Hepatocyte (in vitro differentiated cells): ENCODE results near the gene PAOX. TPM values are rescaled to one million over a fixed set of nuclear protein-coding genes. Genes with fewer than 3 reads are reported as not detected.

Experiments used
- DNase-seq: peaks from one replicate; pipeline ENCODE4 v3.0.0-alpha.2; 2016; ENCODE audit warnings: low spot score
- H2AFZ ChIP-seq: fragments of 200-600 bp; sonication (generic); 2 replicates; pipeline ENCODE4 v1.6.0; 2016; ENCODE audit warnings: antibody characterized with exemption, mild to moderate bottlenecking
- H3K27ac ChIP-seq: fragments of 200-600 bp; sonication (generic); 2 replicates; pipeline ENCODE4 v1.5.1; 2016; ENCODE audit warnings: mild to moderate bottlenecking
- H3K27me3 ChIP-seq: fragments of 200-600 bp; sonication (generic); 2 replicates; pipeline ENCODE4 v1.6.1; 2016
- H3K36me3 ChIP-seq: fragments of 200-600 bp; sonication (generic); replicated peaks from 2 replicates; pipeline ENCODE4 v1.5.1; 2016; ENCODE audit warnings: low read depth; ENCODE audit not compliant: insufficient read depth
- H3K4me1 ChIP-seq: fragments of 200-600 bp; sonication (generic); 2 replicates; pipeline ENCODE4 v1.5.1; 2016; ENCODE audit warnings: mild to moderate bottlenecking, moderate library complexity; ENCODE audit not compliant: insufficient read depth
- H3K4me2 ChIP-seq: fragments of 200-600 bp; sonication (generic); 2 replicates; pipeline ENCODE4 v1.6.0; 2016
- H3K4me3 ChIP-seq: fragments of 200-600 bp; sonication (generic); 2 replicates; pipeline ENCODE4 v1.5.1; 2016; ENCODE audit warnings: mild to moderate bottlenecking
- H3K79me2 ChIP-seq: fragments of 200-600 bp; sonication (generic); 2 replicates; pipeline ENCODE4 v1.6.0; 2017; ENCODE audit warnings: mild to moderate bottlenecking
- H3K9me2 ChIP-seq: fragments of 200-600 bp; sonication (generic); replicated peaks from 2 replicates; pipeline ENCODE4 v1.6.0; 2017; ENCODE audit warnings: mild to moderate bottlenecking; ENCODE audit not compliant: insufficient read depth
- H3K9me3 ChIP-seq: fragments of 200-600 bp; sonication (generic); 2 replicates; pipeline ENCODE4 v1.5.1; 2016; ENCODE audit warnings: low read depth, mild to moderate bottlenecking
- H4K20me1 ChIP-seq: fragments of 200-600 bp; sonication (generic); 2 replicates; pipeline ENCODE4 v1.6.0; 2016; ENCODE audit warnings: mild to moderate bottlenecking; ENCODE audit not compliant: insufficient read depth, poor library complexity, severe bottlenecking
- CTCF ChIP-seq: fragments of 200-600 bp; sonication (generic); IDR thresholded peaks from 2 replicates; pipeline ENCODE4 v1.5.1; 2016; ENCODE audit warnings: antibody characterized with exemption, mild to moderate bottlenecking; ENCODE audit not compliant: poor library complexity
- EZH2 ChIP-seq: fragments of 200-600 bp; sonication (generic); IDR thresholded peaks from 2 replicates; pipeline ENCODE4 v1.6.1; 2016; ENCODE audit warnings: antibody characterized with exemption, mild to moderate bottlenecking, borderline replicate concordance
- EZH2phosphoT487 ChIP-seq: fragments of 200-600 bp; sonication (generic); IDR thresholded peaks from one replicate; pipeline ENCODE4 v1.6.1; 2018; ENCODE audit warnings: antibody characterized with exemption, mild to moderate bottlenecking, low read depth, moderate library complexity; ENCODE audit not compliant: unreplicated experiment, severe bottlenecking
- whole genome bisulfite sequencing: methylation state at CpG from one replicate; pipeline ENCODE4 v1.1.6; 2016; ENCODE audit warnings: low lambda C conversion rate; ENCODE audit errors: missing lambda C conversion rate; 5-methylcytosine and 5-hydroxymethylcytosine counted together
- polyA plus RNA-seq: library from polyadenylated mRNA; unstranded; fragments of >200 nt; fragmentation: Nextera tagmentation; extraction: Ambion mirVana; gene quantifications from 2 replicates; pipeline ENCODE4 v1.2.1, GENCODE V29; 2016
- total RNA-seq: library from RNA; depleted of rRNA; stranded (reverse); fragments of >200 nt; gene quantifications from 2 replicates; pipeline ENCODE4 v1.2.3, GENCODE V29; 2014

PAOX gene
- total and polyA plus RNA-seq, 2 experiments from 2014 or later = 11.5 to 19.6 TPM

DNA sequence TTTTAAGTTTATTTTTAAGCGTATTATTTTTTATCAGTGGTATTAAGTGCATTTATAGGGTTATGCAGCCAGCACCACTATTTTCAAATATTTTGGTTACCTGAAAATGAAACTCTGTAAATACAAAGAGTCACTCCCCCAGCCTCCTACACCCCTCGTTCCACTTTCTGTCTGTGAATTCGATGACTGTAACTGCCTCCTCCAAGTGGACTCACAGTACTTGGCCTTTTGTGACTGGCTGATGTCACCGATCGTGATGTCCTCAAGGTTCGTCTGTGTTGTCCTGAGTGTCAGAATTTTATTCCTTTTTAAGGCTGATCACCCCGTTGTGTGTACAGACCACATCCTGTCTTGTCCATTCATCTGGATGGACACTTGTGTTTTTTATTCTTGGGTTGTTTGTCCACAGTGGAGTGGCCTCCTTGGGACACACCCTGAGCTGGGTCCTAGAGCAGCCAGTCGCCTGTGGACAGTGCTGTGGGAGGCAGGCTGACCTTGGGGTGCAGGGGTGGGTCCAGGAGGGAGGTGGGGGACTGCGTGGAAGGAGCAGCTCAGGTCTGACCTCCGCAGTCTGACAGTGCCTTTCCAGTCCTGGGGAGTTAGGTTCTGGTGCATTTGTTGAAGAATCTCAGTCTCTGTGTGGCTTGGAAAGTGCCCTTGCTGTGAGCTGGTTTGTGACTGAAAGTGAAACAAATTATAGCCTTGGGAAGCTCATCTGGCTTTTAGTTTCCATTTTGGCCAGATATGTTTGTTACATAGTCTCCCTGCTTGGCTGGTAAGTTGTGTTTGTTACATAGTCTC lies 21.8 kb downstream of the PAOX start:
- peaks cover 7% of the 10 kb centered on the region for H3K36me3 ChIP-seq
- WGBS = 95% methylated on average over 10 of the region's 10 CpGs
- H2AFZ ChIP-seq = no peak overlapping the region
- H3K4me1 ChIP-seq = no peaks in the 10 kb centered on the region
- H3K27ac ChIP-seq = no peak overlapping the region
- H4K20me1 ChIP-seq = no peaks in the 10 kb centered on the region
- no peaks in the 10 kb centered on the region for H3K9me3 ChIP-seq
- no peaks in the 10 kb centered on the region for H3K9me2 ChIP-seq
- DNase-seq = no peak
- no peak for TF ChIP-seq EZH2
- no peak for TF ChIP-seq EZH2phosphoT487
- TF ChIP-seq CTCF = no peak
- H3K4me2 ChIP-seq = no peak overlapping the region
- peaks cover 49% of the 10 kb centered on the region for H3K79me2 ChIP-seq
- H3K27me3 ChIP-seq = no peaks in the 10 kb centered on the region
- no peak overlapping the region for H3K4me3 ChIP-seq

DNA sequence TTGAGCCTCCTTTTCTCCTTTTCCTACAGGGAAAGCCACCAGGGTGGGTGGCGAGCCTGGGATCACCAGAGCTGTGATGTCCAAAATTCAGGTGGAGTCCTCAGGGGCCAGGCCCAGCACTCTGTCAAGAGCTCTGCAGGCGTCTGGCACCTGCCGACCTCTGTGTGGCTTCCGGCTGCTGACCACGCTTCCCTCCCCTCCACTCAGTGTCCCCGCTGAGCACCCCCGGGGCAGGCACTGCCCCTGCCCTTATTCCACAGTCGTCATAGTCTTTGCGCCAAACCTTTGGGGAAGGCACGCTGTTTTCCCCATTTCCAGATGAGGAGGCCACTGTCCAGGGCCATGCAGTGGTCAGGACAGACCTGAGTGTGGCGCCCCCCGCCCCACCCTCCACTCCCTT lies 22.4 kb downstream of the PAOX start:
- Histone ChIP-seq H3K4me1 (no peaks in the 10 kb centered on the region), H3K79me2 (peaks cover 49% of the 10 kb centered on the region), H3K9me2 (no peaks in the 10 kb centered on the region), H3K36me3 (peaks cover 7% of the 10 kb centered on the region), H4K20me1 (no peaks in the 10 kb centered on the region), H3K4me3 (no peak overlapping the region), H2AFZ (no peak overlapping the region), H3K27me3 (no peaks in the 10 kb centered on the region), H3K4me2 (no peak overlapping the region), H3K27ac (no peak overlapping the region), H3K9me3 (no peaks in the 10 kb centered on the region)
- no peak for TF ChIP-seq EZH2
- no peak for TF ChIP-seq EZH2phosphoT487
- no peak for TF ChIP-seq CTCF
- 97% methylated on average over 12 of the region's 12 CpGs for WGBS
- no peak for DNase-seq

DNA sequence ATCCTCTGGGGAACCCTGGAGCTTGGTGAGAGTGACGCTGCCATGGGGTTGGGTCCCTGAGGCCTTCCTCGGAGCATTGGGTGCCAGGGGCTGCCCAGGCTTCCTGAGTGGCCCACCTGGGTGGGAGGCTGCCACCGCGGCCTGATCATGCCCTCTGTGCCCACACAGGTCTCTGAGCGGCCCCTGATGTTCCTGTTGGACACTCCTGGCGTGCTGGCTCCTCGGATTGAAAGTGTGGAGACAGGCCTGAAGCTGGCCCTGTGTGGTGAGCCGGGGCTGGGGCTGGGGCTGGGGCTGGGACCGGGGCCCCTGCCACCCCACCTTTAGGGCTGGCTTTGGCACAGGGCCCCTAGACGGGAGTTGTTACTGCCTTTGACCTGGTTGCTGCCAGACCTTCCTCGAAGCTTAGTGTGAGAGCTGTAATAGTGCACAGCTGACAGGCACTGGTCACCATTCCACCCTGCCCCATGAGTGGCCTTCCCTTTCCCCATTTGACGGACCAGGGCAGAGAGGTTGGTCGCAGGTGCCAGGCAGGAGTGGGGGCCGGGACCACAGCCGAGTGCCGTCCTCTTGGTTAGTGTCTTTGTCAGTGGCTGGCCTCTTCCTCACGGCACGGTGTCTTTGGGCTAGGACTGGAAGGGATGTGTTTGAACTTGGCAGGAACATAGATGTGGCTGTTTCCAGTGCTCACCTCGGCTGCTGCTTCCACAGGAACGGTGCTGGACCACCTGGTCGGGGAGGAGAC lies 23.1 kb downstream of the PAOX start:
- H3K36me3 ChIP-seq = peaks cover 7% of the 10 kb centered on the region
- WGBS = 98% methylated on average over 18 of the region's 21 CpGs
- H2AFZ ChIP-seq = no peak overlapping the region
- no peaks in the 10 kb centered on the region for H3K4me1 ChIP-seq
- peaks cover 49% of the 10 kb centered on the region for H3K79me2 ChIP-seq
- no peaks in the 10 kb centered on the region for H4K20me1 ChIP-seq
- no peaks in the 10 kb centered on the region for H3K27me3 ChIP-seq
- H3K27ac ChIP-seq = no peak overlapping the region
- no peak for DNase-seq
- no peaks in the 10 kb centered on the region for H3K9me2 ChIP-seq
- TF ChIP-seq CTCF (no peak), EZH2phosphoT487 (no peak)
- H3K4me3 ChIP-seq = no peak overlapping the region
- no peaks in the 10 kb centered on the region for H3K9me3 ChIP-seq
- no peak overlapping the region for H3K4me2 ChIP-seq
